ENCODE data around the gene ETV3L. TPM values are rescaled to one million over a fixed set of nuclear protein-coding genes. Genes with fewer than 3 reads are reported as not detected.

Gene ETV3L
- not detected for total RNA-seq
- long read RNA-seq, result 0 reads

DNA sequence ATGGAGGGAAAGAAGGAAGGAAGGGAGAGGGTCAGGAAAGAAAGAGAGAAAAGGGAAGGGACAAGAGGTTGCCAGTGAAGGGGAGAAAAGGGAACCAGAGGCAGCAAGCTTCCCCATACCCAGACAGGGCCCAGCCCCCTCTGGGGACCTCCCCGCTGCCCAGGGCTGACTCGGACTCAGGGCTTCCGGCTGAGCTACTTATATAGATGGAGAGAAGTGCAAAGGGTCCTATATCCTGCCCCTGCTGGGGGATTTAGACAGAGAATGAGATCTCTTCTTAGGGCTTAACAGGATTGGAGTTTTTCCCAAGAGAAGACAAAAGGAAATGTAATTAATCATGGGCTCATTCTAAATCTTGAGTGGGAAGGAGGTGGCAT, at the start of gene ETV3L:
TSS of gene ETV3L (minus strand) at position 176 of the 377 bp plus-strand sequence. CDS start 285 bp downstream, outside the sequence.
- no peaks in the 10 kb centered on the region for H3K4me1 ChIP-seq
- TF ChIP-seq CTCF (IDR thresholded peaks at IDR 0.05), result no peak
- H3K4me3 ChIP-seq, result no peak within 1 kb of the TSS
- no peak for DNase-seq
- peak; percentile 39 to 59 for ATAC-seq
- H3K27me3 ChIP-seq (ENCODE audit: low read depth), result no peaks in the 10 kb centered on the region
- intact Hi-C loops (cut with DNase I), result no loop called here
- H3K9me3 ChIP-seq, result no peaks in the 10 kb centered on the region
- H3K36me3 ChIP-seq, result no peaks in the 10 kb centered on the region
- no peak within 1 kb of the TSS for H3K27ac ChIP-seq

- Histone ChIP-seq H3K9me3 (no peaks in the 10 kb centered on the region), H3K27ac (peak overlapping the region; percentile 61), H3K27me3 (ENCODE audit: low read depth) (no peaks in the 10 kb centered on the region), H3K36me3 (no peaks in the 10 kb centered on the region), H3K4me1 (peaks cover 9% of the 10 kb centered on the region), H3K4me3 (no peak overlapping the region)
- no peak for TF ChIP-seq CTCF (IDR thresholded peaks at IDR 0.05)
- DNase-seq (no peak), ATAC-seq (peak; percentile 52 to 58)
- intact Hi-C loops (cut with DNase I), result no loop called here
Measured at GRCh38 chr1:157147906-157148700, 48.5 kb upstream of the ETV3L start.

DNA sequence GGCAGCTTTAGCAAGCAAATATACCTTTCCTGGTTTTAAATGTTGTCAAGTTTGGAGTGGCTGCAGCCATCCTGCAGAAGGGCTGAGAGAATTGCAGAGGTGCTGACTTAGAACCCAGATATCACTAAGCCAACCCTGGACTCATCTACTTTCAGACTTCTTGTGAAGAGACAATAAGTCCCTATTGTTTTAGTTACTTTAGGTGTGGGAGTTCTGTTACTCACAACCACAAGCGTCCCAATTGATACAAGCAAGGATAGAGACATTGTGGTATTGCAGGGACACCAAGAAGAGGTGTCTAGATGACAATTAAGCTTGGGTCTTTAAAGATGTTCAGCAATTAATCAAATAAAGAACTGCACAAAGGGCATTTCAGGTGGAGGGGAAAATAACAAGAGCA, 47.4 kb upstream of the ETV3L start:
- no peak overlapping the region for H3K27ac ChIP-seq
- no peaks in the 10 kb centered on the region for H3K27me3 ChIP-seq (ENCODE audit: low read depth)
- no peaks in the 10 kb centered on the region for H3K9me3 ChIP-seq
- DNase-seq (no peak), ATAC-seq (no peak)
- TF ChIP-seq CTCF (IDR thresholded peaks at IDR 0.05), result no peak
- H3K4me3 ChIP-seq, result no peak overlapping the region
- H3K36me3 ChIP-seq, result no peaks in the 10 kb centered on the region
- H3K4me1 ChIP-seq, result peaks cover 9% of the 10 kb centered on the region
- intact Hi-C loops (cut with DNase I), result no loop called here

DNA sequence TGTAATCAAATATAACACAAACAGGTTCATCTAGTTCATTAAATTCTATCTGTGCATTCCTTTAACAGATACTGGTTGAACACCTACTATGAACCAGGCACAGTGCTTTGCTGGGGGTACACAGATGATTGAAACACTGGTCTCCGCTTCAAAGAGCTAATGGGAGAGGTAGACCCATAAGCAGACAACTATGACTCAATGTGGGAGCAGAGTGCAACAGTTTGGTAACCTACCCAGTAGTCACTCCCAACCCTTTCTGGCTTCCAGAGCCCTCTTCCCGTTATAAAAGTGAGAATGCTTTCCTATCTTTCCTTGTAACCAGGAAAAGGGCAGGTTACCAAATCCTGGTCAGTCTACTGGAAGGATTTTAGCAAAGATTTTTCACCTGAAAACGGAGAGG, 46.6 kb upstream of the ETV3L start:
- Histone ChIP-seq H3K27ac (no peak overlapping the region), H3K4me3 (no peak overlapping the region), H3K36me3 (no peaks in the 10 kb centered on the region), H3K9me3 (no peaks in the 10 kb centered on the region), H3K27me3 (ENCODE audit: low read depth) (no peaks in the 10 kb centered on the region), H3K4me1 (peaks cover 9% of the 10 kb centered on the region)
- intact Hi-C loops (cut with DNase I), result no loop called here
- no peak for TF ChIP-seq CTCF (IDR thresholded peaks at IDR 0.05)
- DNase-seq (no peak), ATAC-seq (no peak)

DNA sequence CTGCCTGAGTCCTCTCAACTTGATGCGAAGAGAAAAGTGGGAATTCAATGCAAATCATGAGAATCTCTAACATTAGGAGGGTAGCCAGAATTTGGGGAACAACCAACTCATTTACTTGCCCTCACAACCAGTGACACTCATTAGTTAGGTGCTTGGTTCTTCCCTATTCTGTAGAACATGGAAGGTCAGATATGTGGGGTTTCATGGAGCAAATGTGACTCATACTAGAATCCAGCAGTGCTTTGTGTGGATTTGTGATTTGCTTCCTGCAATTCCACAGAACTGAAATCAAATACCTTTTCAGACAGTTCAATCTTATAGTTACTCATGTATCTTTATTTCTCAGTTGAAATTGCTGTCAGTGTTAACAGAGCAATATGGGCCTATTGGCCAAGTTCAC, 45.5 kb upstream of the ETV3L start:
- intact Hi-C loops (cut with DNase I), result no loop called here
- no peaks in the 10 kb centered on the region for H3K9me3 ChIP-seq
- no peak overlapping the region for H3K27ac ChIP-seq
- peaks cover 9% of the 10 kb centered on the region for H3K4me1 ChIP-seq
- TF ChIP-seq CTCF (IDR thresholded peaks at IDR 0.05), result no peak
- H3K4me3 ChIP-seq, result no peak overlapping the region
- DNase-seq (no peak), ATAC-seq (no peak)
- no peaks in the 10 kb centered on the region for H3K36me3 ChIP-seq
- no peaks in the 10 kb centered on the region for H3K27me3 ChIP-seq (ENCODE audit: low read depth)
